GM12892 (cell line): ENCODE results near the gene MYADML2.
A peak's percentile ranks its signal among the peaks of the same experiment; 100 is the strongest.
"Not testable (repeated sequence)": the region's sequence is repeated elsewhere in the genome, so short reads cannot be mapped to it uniquely, and the experiment has no call there.

Source experiments
- DNase-seq: peaks from one replicate; pipeline ENCODE4 v3.0.0; 2011; ENCODE audit not compliant: insufficient read length
- FAIRE-seq: peaks from 2 replicates; lab custom pipeline; 2011; peaks lifted over from hg19 to GRCh38; lab: Jason Lieb, UNC
- POLR2A ChIP-seq: IDR thresholded peaks from 2 replicates; pipeline ENCODE4 v1.6.1; 2011; ENCODE audit warnings: low read depth, low read length, control low read depth
- POLR2AphosphoS5 ChIP-seq: IDR thresholded peaks from 2 replicates; pipeline ENCODE4 v1.6.1; 2011; ENCODE audit warnings: low read depth, low read length, control low read depth
- TAF1 ChIP-seq: IDR thresholded peaks from 2 replicates; pipeline ENCODE4 v1.6.1; 2011; ENCODE audit warnings: low read depth, mild to moderate bottlenecking, control low read depth, low read length, borderline replicate concordance

The MYADML2 gene

GRCh38 chr17:81984773-81985410 lies 37.9 kb upstream of the MYADML2 start:
- no peak for TF ChIP-seq TAF1
- peak; percentile 69; the same call in 1 of the 2 replicates for TF ChIP-seq POLR2AphosphoS5
- DNase-seq (no peak), FAIRE-seq (no peak)

GRCh38 chr17:81983639-81984373 lies 36.8 kb upstream of the MYADML2 start:
- DNase-seq (no peak), FAIRE-seq (no peak)
- no peak for TF ChIP-seq POLR2AphosphoS5

GRCh38 chr17:81983011-81983638 lies 36.1 kb upstream of the MYADML2 start:
- TF ChIP-seq POLR2AphosphoS5, result no peak
- no peak for TF ChIP-seq POLR2A
- TF ChIP-seq TAF1, result no peak
- FAIRE-seq, result no peak
- no peak for DNase-seq

GRCh38 chr17:81981511-81981910 lies 34.5 kb upstream of the MYADML2 start:
- not testable (repeated sequence) for FAIRE-seq, DNase-seq

GRCh38 chr17:81980707-81981343 lies 33.8 kb upstream of the MYADML2 start:
- TF ChIP-seq POLR2AphosphoS5 (no peak), TAF1 (no peak), POLR2A (no peak)
- no peak for DNase-seq
- no peak for FAIRE-seq

- FAIRE-seq, result no peak
- no peak for TF ChIP-seq POLR2A
- TF ChIP-seq TAF1, result no peak
- TF ChIP-seq POLR2AphosphoS5, result no peak
- DNase-seq, result no peak
Measured at GRCh38 chr17:81980122-81980521, 33.1 kb upstream of the MYADML2 start.

- FAIRE-seq (no peak), DNase-seq (no peak)
- TF ChIP-seq POLR2A, result no peak
- no peak for TF ChIP-seq POLR2AphosphoS5
- no peak for TF ChIP-seq TAF1
Measured at GRCh38 chr17:81978524-81979298, 31.7 kb upstream of the MYADML2 start.

- TF ChIP-seq TAF1 (peak; percentile 87), POLR2AphosphoS5 (peak; percentile 77; the same call in 1 of the 2 replicates), POLR2A (peak; percentile 84; the same call in 1 of the 2 replicates)
- FAIRE-seq (peak; percentile 90), DNase-seq (peak; percentile 83)
Measured at GRCh38 chr17:81977211-81977808, 30.3 kb upstream of the MYADML2 start, which contains the start of gene ASPSCR1. TSS of gene ASPSCR1 (plus strand) at chr17:81977629. CDS start at chr17:81977647, 18 bp downstream.

- FAIRE-seq, result no peak
- DNase-seq, result no peak
- no peak for TF ChIP-seq POLR2A
- TF ChIP-seq TAF1, result no peak
- no peak for TF ChIP-seq POLR2AphosphoS5
Measured at GRCh38 chr17:81976332-81977210, 29.5 kb upstream of the MYADML2 start.

GRCh38 chr17:81973432-81973831 lies 26.4 kb upstream of the MYADML2 start:
- FAIRE-seq (no peak), DNase-seq (no peak)
- no peak for TF ChIP-seq TAF1
- TF ChIP-seq POLR2AphosphoS5, result no peak
- no peak for TF ChIP-seq POLR2A
